Ectodermal cell (in vitro differentiated cells): Measurements from ENCODE around the gene GAS2L2.
"Not testable (repeated sequence)": the region's sequence is repeated elsewhere in the genome, so short reads cannot be mapped to it uniquely, and the experiment has no call there.

Experiments
- H3K27ac ChIP-seq: 2 replicates; pipeline ENCODE4 v1.7.0; 2013; ENCODE audit warnings: mild to moderate bottlenecking, low read depth, low read length; ENCODE audit not compliant: insufficient read depth, poor library complexity, severe bottlenecking
- H3K27me3 ChIP-seq: 2 replicates; pipeline ENCODE4 v1.7.0; 2013; ENCODE audit warnings: mild to moderate bottlenecking, low read length; ENCODE audit not compliant: insufficient read depth, control insufficient read depth, poor library complexity, severe bottlenecking
- H3K36me3 ChIP-seq: one replicate; pipeline ENCODE4 v1.7.0; 2013; ENCODE audit warnings: low read length; ENCODE audit not compliant: control insufficient read depth, insufficient read depth
- H3K4me1 ChIP-seq: one replicate; pipeline ENCODE4 v1.7.0; 2013; ENCODE audit warnings: low read length; ENCODE audit not compliant: control insufficient read depth, insufficient read depth
- H3K4me3 ChIP-seq: 2 replicates; pipeline ENCODE4 v1.7.0; 2013; ENCODE audit warnings: low read depth, low read length, control low read depth; ENCODE audit not compliant: insufficient read depth
- H3K9me3 ChIP-seq: 2 replicates; pipeline ENCODE4 v1.7.0; 2013; ENCODE audit warnings: mild to moderate bottlenecking, low read length, moderate library complexity; ENCODE audit not compliant: control insufficient read depth
- WGBS, 2 experiments: methylation state at CpG; one replicate each; pipeline ENCODE4 v1.1.7; 2013; ENCODE audit warnings: missing lambda C conversion rate in 2 of 2; 5-methylcytosine and 5-hydroxymethylcytosine counted together

Gene GAS2L2

GRCh38 chr17:35763767-35764122, 10.7 kb upstream of the GAS2L2 start:
- Histone ChIP-seq H3K27me3 (no peaks in the 10 kb centered on the region), H3K4me1 (peaks cover 21% of the 10 kb centered on the region), H3K36me3 (no peaks in the 10 kb centered on the region), H3K4me3 (no peak overlapping the region), H3K9me3 (no peaks in the 10 kb centered on the region), H3K27ac (no peak overlapping the region)
- 39 to 40% methylated on average over 17 of the region's 17 CpGs for WGBS, 2 experiments

- H3K27ac ChIP-seq: no peak overlapping the region
- 93% methylated on average over 5 of the region's 5 CpGs for WGBS, 2 experiments
- no peaks in the 10 kb centered on the region for H3K9me3 ChIP-seq
- H3K36me3 ChIP-seq: no peaks in the 10 kb centered on the region
- peaks cover 18% of the 10 kb centered on the region for H3K4me1 ChIP-seq
- H3K27me3 ChIP-seq: no peaks in the 10 kb centered on the region
- H3K4me3 ChIP-seq: no peak overlapping the region
Observed at GRCh38 chr17:35761601-35762000, 8.6 kb upstream of the GAS2L2 start.

GRCh38 chr17:35760587-35760986, 7.5 kb upstream of the GAS2L2 start, which contains the start of gene C17orf50:
Gene C17orf50 (plus strand): TSS chr17:35760887. CDS start chr17:35760942, 55 bp downstream.
- no peaks in the 10 kb centered on the region for H3K27me3 ChIP-seq
- no peaks in the 10 kb centered on the region for H3K36me3 ChIP-seq
- no peak within 1 kb of the TSS for H3K27ac ChIP-seq
- WGBS, 2 experiments: 80 to 93% methylated on average over 1 of the region's 1 CpG
- H3K9me3 ChIP-seq: no peaks in the 10 kb centered on the region
- H3K4me3 ChIP-seq: no peak within 1 kb of the TSS
- peaks cover 7% of the 10 kb centered on the region for H3K4me1 ChIP-seq

- Histone ChIP-seq H3K9me3 (no peaks in the 10 kb centered on the region), H3K27me3 (no peaks in the 10 kb centered on the region), H3K36me3 (no peaks in the 10 kb centered on the region), H3K4me3 (no peak overlapping the region), H3K4me1 (peaks cover 7% of the 10 kb centered on the region), H3K27ac (no peak overlapping the region)
Observed at GRCh38 chr17:35757243-35757642, 4.2 kb upstream of the GAS2L2 start.

- Histone ChIP-seq H3K4me3 (no peak overlapping the region), H3K27me3 (peaks cover 12% of the 10 kb centered on the region), H3K27ac (no peak overlapping the region), H3K4me1 (peaks cover 7% of the 10 kb centered on the region), H3K36me3 (no peaks in the 10 kb centered on the region), H3K9me3 (no peaks in the 10 kb centered on the region)
- WGBS, 2 experiments: 92 to 93% methylated on average over 16 of the region's 16 CpGs
Observed at GRCh38 chr17:35752471-35752870, 568 bp downstream of the GAS2L2 start.

GRCh38 chr17:35751541-35751940, 1.5 kb downstream of the GAS2L2 start:
- 85 to 89% methylated on average over 4 of the region's 4 CpGs for WGBS, 2 experiments

GRCh38 chr17:35750526-35751395, 2.3 kb downstream of the GAS2L2 start:
- H3K4me3 ChIP-seq: no peak overlapping the region

More at GRCh38 chr17:35751541-35751940, 1.5 kb downstream of the GAS2L2 start:
- H3K9me3 ChIP-seq, H3K36me3 ChIP-seq, H3K4me3 ChIP-seq, H3K4me1 ChIP-seq, H3K27ac ChIP-seq: not testable (repeated sequence)
- H3K27me3 ChIP-seq: peaks cover 12% of the 10 kb centered on the region

GRCh38 chr17:35749560-35750412, 3.3 kb downstream of the GAS2L2 start:
- Histone ChIP-seq H3K27me3 (peaks cover 12% of the 10 kb centered on the region), H3K27ac (no peak overlapping the region), H3K9me3 (no peaks in the 10 kb centered on the region), H3K36me3 (no peaks in the 10 kb centered on the region), H3K4me3 (no peak overlapping the region), H3K4me1 (peaks cover 7% of the 10 kb centered on the region)
- WGBS, 2 experiments: 35 to 37% methylated on average over 35 of the region's 35 CpGs

More at GRCh38 chr17:35750526-35751395, 2.3 kb downstream of the GAS2L2 start:
- WGBS, 2 experiments: 91% methylated on average over 10 of the region's 10 CpGs
- Histone ChIP-seq H3K36me3 (no peaks in the 10 kb centered on the region), H3K4me1 (peaks cover 7% of the 10 kb centered on the region), H3K9me3 (no peaks in the 10 kb centered on the region), H3K27me3 (peaks cover 12% of the 10 kb centered on the region), H3K27ac (no peak overlapping the region)

- H3K4me1 ChIP-seq: peaks cover 7% of the 10 kb centered on the region
- no peak overlapping the region for H3K27ac ChIP-seq
- peaks cover 12% of the 10 kb centered on the region for H3K27me3 ChIP-seq
- no peaks in the 10 kb centered on the region for H3K9me3 ChIP-seq
- 90 to 94% methylated on average over 6 of the region's 6 CpGs for WGBS, 2 experiments
- no peak overlapping the region for H3K4me3 ChIP-seq
- H3K36me3 ChIP-seq: no peaks in the 10 kb centered on the region
Observed at GRCh38 chr17:35748979-35749378, 4.1 kb downstream of the GAS2L2 start.

GRCh38 chr17:35748341-35748841, 4.6 kb downstream of the GAS2L2 start:
- no peaks in the 10 kb centered on the region for H3K9me3 ChIP-seq
- 91 to 95% methylated on average over 4 of the region's 4 CpGs for WGBS, 2 experiments

More at GRCh38 chr17:35748341-35748841, 4.6 kb downstream of the GAS2L2 start:
- no peak overlapping the region for H3K27ac ChIP-seq
- peaks cover 7% of the 10 kb centered on the region for H3K4me1 ChIP-seq
- no peaks in the 10 kb centered on the region for H3K36me3 ChIP-seq
- no peak overlapping the region for H3K4me3 ChIP-seq
- H3K27me3 ChIP-seq: peaks cover 12% of the 10 kb centered on the region
